ENCODE data around the gene PDK4. TPM values are rescaled to one million over a fixed set of nuclear protein-coding genes. Genes with fewer than 3 reads are reported as not detected.
A peak's percentile ranks its signal among the peaks of the same experiment; 100 is the strongest.

The PDK4 gene
- total RNA-seq, 2 experiments from 2014 or later, result not detected

DNA sequence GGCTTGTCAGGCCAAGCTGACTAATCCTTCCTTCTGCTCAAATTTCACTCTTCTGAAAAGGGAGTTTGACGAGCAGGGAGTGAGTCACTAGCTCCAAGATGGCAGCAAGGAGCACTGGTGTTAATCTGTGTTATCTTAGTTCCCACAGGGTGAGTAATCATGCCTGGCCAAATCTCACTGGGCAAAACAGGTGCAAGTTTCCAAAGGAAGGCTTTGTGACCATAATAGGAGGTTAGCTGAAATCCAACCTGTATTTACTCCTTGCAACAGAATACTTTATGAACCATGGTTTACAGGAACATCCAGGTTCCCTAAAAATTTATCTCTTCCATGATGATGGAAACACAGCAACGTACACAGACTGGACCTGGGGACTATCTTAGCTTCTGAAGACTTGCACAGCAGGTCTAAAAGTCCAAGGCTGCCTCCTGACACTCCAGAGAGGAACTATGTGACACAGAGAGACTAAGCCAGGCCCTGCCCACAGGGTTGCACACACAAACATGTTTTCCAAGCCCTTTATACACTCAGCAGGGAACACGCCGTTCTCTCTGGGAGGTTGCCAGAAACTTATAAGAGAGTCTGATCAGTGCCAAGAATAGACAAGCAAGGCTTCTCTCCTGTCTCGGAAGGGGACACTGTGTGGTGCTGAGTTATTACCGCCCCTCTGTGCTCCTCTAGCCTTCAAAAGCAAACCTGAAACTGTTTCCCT is 46.3 kb downstream of the PDK4 start:
- H3K9me3 ChIP-seq (ENCODE audit: control insufficient read depth in 1 of 2, insufficient read depth in 1 of 2, low read length in 2 of 2), result peaks cover 0 to 8% of the 10 kb centered on the region in 2 experiments
- H3K36me3 ChIP-seq (ENCODE audit: insufficient read depth, low read length), result no peaks in the 10 kb centered on the region
- no peak overlapping the region for H3K4me3 ChIP-seq (ENCODE audit: low read length)
- Mint-ChIP-seq H3K36me3 (ENCODE audit: low read depth) (no peaks in the 10 kb centered on the region), H3K27me3 (peaks cover 10% of the 10 kb centered on the region), H3K9me3 (no peaks in the 10 kb centered on the region), H3K27ac (no peak overlapping the region), H3K4me3 (no peak overlapping the region), H3K4me1 (ENCODE audit: low read depth) (no peaks in the 10 kb centered on the region)
- POLR2A ChIA-PET, result no interaction called here
- CTCF ChIA-PET, result no interaction called here
- no peaks in the 10 kb centered on the region for H3K4me1 ChIP-seq (ENCODE audit: insufficient read depth, low read length)
- H3K27me3 ChIP-seq (ENCODE audit: control insufficient read depth in 1 of 2, insufficient read depth in 2 of 2, low read length in 2 of 2), result no peaks in the 10 kb centered on the region
- intact Hi-C loops (cut with DNase I, micrococcal nuclease), result no loop called here
- no peak for ATAC-seq (ENCODE audit: poor library complexity)
- TF ChIP-seq, protein P1, sequence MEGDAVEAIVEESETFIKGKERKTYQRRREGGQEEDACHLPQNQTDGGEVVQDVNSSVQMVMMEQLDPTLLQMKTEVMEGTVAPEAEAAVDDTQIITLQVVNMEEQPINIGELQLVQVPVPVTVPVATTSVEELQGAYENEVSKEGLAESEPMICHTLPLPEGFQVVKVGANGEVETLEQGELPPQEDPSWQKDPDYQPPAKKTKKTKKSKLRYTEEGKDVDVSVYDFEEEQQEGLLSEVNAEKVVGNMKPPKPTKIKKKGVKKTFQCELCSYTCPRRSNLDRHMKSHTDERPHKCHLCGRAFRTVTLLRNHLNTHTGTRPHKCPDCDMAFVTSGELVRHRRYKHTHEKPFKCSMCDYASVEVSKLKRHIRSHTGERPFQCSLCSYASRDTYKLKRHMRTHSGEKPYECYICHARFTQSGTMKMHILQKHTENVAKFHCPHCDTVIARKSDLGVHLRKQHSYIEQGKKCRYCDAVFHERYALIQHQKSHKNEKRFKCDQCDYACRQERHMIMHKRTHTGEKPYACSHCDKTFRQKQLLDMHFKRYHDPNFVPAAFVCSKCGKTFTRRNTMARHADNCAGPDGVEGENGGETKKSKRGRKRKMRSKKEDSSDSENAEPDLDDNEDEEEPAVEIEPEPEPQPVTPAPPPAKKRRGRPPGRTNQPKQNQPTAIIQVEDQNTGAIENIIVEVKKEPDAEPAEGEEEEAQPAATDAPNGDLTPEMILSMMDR (IDR thresholded peaks at IDR 0.05), result no peak
- DNase-seq, result peak in 1 of 14 experiments; percentile 22
- H3K27ac ChIP-seq (ENCODE audit: low read depth in 1 of 2, low read length in 2 of 2), result no peak overlapping the region

DNA sequence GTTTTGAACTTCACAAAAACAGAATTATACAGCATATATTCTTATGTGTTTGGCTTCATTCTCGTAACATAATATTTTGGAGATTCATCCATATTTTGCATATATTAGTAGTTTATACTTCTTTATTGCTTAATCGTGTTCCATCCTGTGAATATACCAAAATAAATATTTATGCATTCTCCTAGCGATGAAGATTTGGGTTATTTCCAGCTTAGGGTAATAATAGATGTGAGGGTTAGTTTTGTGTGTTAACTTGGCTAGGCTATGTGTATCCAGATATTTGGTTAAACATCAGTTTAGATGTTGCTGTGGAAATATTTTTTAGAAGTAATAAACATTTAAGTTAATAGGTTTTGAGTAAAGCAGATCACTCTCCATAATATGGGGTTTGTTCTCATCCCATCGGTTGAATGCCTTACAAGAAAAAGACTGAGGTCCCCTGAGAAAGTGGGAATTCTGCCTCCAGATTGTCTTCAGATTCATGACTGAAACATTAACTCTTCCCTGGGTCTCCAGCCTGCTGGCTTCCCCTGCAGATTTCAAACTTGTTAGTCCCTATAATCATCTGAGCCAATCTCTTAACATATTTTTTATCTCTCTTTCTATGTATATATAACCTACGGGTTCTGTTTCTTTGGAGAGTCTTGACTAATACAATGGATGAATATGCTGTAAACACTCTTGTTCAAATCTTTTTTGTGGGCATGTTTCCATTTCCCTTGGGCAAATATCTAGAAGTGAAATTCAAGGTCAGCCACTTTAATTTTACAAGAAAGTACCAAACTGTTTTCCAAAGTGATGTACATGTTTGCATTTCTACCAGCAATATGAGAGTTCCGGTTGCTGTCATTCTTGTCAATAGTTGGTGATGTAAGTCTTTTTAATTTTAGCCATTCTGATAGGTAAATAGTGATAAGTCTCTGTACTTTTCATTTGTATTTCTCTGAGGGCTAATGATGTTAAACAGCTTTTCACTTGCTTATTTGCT is 48.7 kb downstream of the PDK4 start:
- Mint-ChIP-seq H3K9me3 (no peaks in the 10 kb centered on the region), H3K4me3 (no peak overlapping the region), H3K4me1 (ENCODE audit: low read depth) (no peaks in the 10 kb centered on the region), H3K27me3 (peaks cover 15% of the 10 kb centered on the region), H3K27ac (no peak overlapping the region), H3K36me3 (ENCODE audit: low read depth) (no peaks in the 10 kb centered on the region)
- H3K9me3 ChIP-seq (ENCODE audit: control insufficient read depth in 1 of 2, insufficient read depth in 1 of 2, low read length in 2 of 2), result peaks cover 0 to 6% of the 10 kb centered on the region in 2 experiments
- ChIA-PET CTCF (no interaction called here), POLR2A (no interaction called here)
- no peaks in the 10 kb centered on the region for H3K4me1 ChIP-seq (ENCODE audit: insufficient read depth, low read length)
- TF ChIP-seq, protein P1 (IDR thresholded peaks at IDR 0.05), result no peak
- no peaks in the 10 kb centered on the region for H3K27me3 ChIP-seq (ENCODE audit: control insufficient read depth in 1 of 2, insufficient read depth in 2 of 2, low read length in 2 of 2)
- no peaks in the 10 kb centered on the region for H3K36me3 ChIP-seq (ENCODE audit: insufficient read depth, low read length)
- no peak overlapping the region for H3K4me3 ChIP-seq (ENCODE audit: low read length)
- no peak for ATAC-seq (ENCODE audit: poor library complexity)
- DNase-seq, result no peak
- intact Hi-C loops (cut with DNase I, micrococcal nuclease), result no loop called here
- H3K27ac ChIP-seq (ENCODE audit: low read depth in 1 of 2, low read length in 2 of 2), result no peak overlapping the region

DNA sequence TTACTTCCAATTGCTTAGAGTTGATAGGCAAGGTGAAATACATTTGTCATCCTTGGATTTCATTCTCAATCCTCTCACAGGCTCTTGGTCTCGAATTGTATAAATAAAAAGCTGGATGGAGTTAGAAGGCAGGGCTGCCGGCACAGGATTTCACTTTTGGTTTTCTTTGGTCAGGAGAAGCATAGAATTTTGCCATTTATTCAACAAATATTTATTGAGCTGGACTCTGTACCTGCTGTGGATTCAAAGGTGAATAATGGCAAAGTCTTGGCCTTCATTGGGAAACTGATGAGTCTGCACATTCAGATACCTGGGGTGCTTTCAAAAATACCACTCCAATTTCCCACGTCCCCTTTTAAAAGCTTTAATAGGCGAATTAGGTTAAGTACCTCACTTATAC is 49.7 kb downstream of the PDK4 start:
- intact Hi-C loops (cut with DNase I, micrococcal nuclease), result no loop called here
- no peaks in the 10 kb centered on the region for H3K4me1 ChIP-seq (ENCODE audit: insufficient read depth, low read length)
- TF ChIP-seq, protein P1 (IDR thresholded peaks at IDR 0.05), result no peak
- Mint-ChIP-seq H3K27me3 (peaks cover 15% of the 10 kb centered on the region), H3K4me1 (ENCODE audit: low read depth) (no peaks in the 10 kb centered on the region), H3K4me3 (no peak overlapping the region), H3K36me3 (ENCODE audit: low read depth) (no peaks in the 10 kb centered on the region), H3K27ac (no peak overlapping the region), H3K9me3 (no peaks in the 10 kb centered on the region)
- POLR2A ChIA-PET, result no interaction called here
- H3K27ac ChIP-seq (ENCODE audit: low read depth in 1 of 2, low read length in 2 of 2), result no peak overlapping the region
- H3K9me3 ChIP-seq (ENCODE audit: control insufficient read depth in 1 of 2, insufficient read depth in 1 of 2, low read length in 2 of 2), result no peaks in the 10 kb centered on the region
- CTCF ChIA-PET, result no interaction called here
- H3K36me3 ChIP-seq (ENCODE audit: insufficient read depth, low read length), result no peaks in the 10 kb centered on the region
- no peaks in the 10 kb centered on the region for H3K27me3 ChIP-seq (ENCODE audit: control insufficient read depth in 1 of 2, insufficient read depth in 2 of 2, low read length in 2 of 2)
- ATAC-seq (ENCODE audit: poor library complexity), result no peak
- no peak overlapping the region for H3K4me3 ChIP-seq (ENCODE audit: low read length)
- no peak for DNase-seq
